Smooth muscle cell of the brain vasculature (primary cell): Measurements from ENCODE around the gene TMEM165.

Source experiments
- DNase-seq: peaks from one replicate; pipeline ENCODE4 v3.0.0-alpha.2; 2012; ENCODE audit warnings: low read depth, low spot score

Gene TMEM165

GRCh38 chr4:55367084-55367722, 28.6 kb upstream of the TMEM165 start:
- DNase-seq = peak; percentile 73

- DNase-seq = no peak
Observed at GRCh38 chr4:55369968-55370367, 25.8 kb upstream of the TMEM165 start.

- DNase-seq = peak; percentile 37
Observed at GRCh38 chr4:55372259-55372658, 23.5 kb upstream of the TMEM165 start.

- no peak for DNase-seq
Observed at GRCh38 chr4:55373461-55373860, 22.3 kb upstream of the TMEM165 start.

- no peak for DNase-seq
Observed at GRCh38 chr4:55376698-55377097, 19.1 kb upstream of the TMEM165 start.

- no peak for DNase-seq
Observed at GRCh38 chr4:55378617-55379467, 16.9 kb upstream of the TMEM165 start.

- no peak for DNase-seq
Observed at GRCh38 chr4:55380576-55380975, 15.2 kb upstream of the TMEM165 start.

GRCh38 chr4:55381502-55381901, 14.3 kb upstream of the TMEM165 start:
- DNase-seq = no peak

- no peak for DNase-seq
Observed at GRCh38 chr4:55382488-55383003, 13.2 kb upstream of the TMEM165 start.

GRCh38 chr4:55385201-55385649, 10.5 kb upstream of the TMEM165 start:
- DNase-seq = no peak

- no peak for DNase-seq
Observed at GRCh38 chr4:55386073-55386472, 9.7 kb upstream of the TMEM165 start.

GRCh38 chr4:55386840-55387239, 8.9 kb upstream of the TMEM165 start:
- no peak for DNase-seq

GRCh38 chr4:55393461-55394320, 2.1 kb upstream of the TMEM165 start:
- DNase-seq = no peak

- DNase-seq = no peak
Observed at GRCh38 chr4:55395218-55395528, 584 bp upstream of the TMEM165 start.

- DNase-seq = no peak
Observed at GRCh38 chr4:55396308-55397125, 760 bp downstream of the TMEM165 start.

- DNase-seq = no peak
Observed at GRCh38 chr4:55397126-55397436, 1.3 kb downstream of the TMEM165 start.

- DNase-seq = no peak
Observed at GRCh38 chr4:55397520-55398321, 2.0 kb downstream of the TMEM165 start.

GRCh38 chr4:55398461-55398860, 2.7 kb downstream of the TMEM165 start:
- DNase-seq = no peak

GRCh38 chr4:55398966-55399365, 3.2 kb downstream of the TMEM165 start:
- no peak for DNase-seq

GRCh38 chr4:55399581-55399980, 3.8 kb downstream of the TMEM165 start:
- DNase-seq = no peak

GRCh38 chr4:55405073-55405472, 9.3 kb downstream of the TMEM165 start:
- no peak for DNase-seq
